SK-N-DZ (cell line): ENCODE data around the gene C4orf33.
"Not testable (repeated sequence)": the region's sequence is repeated elsewhere in the genome, so short reads cannot be mapped to it uniquely, and the experiment has no call there.

ENCODE experiments used
- DNase-seq: peaks from one replicate; pipeline ENCODE4 v3.0.0-alpha.2; 2015; ENCODE audit warnings: low spot score

The C4orf33 gene

GRCh38 chr4:129126614-129127013 lies 30.7 kb downstream of the C4orf33 start:
- DNase-seq, result not testable (repeated sequence)

GRCh38 chr4:129129143-129129542 lies 33.2 kb downstream of the C4orf33 start:
- no peak for DNase-seq

GRCh38 chr4:129131343-129131742 lies 35.4 kb downstream of the C4orf33 start:
- DNase-seq, result no peak

- DNase-seq, result no peak
These were observed 40.5 kb downstream of the C4orf33 start for GRCh38 chr4:129136433-129136832.

GRCh38 chr4:129138810-129139496 lies 43.0 kb downstream of the C4orf33 start:
- DNase-seq, result no peak

- DNase-seq, result no peak
These were observed 44.6 kb downstream of the C4orf33 start for GRCh38 chr4:129140521-129140920.

GRCh38 chr4:129143359-129143758 lies 47.4 kb downstream of the C4orf33 start:
- no peak for DNase-seq

- no peak for DNase-seq
These were observed 48.8 kb downstream of the C4orf33 start for GRCh38 chr4:129144755-129145206.

- no peak for DNase-seq
These were observed 49.3 kb downstream of the C4orf33 start for GRCh38 chr4:129145222-129145730.

- DNase-seq, result no peak
These were observed 50.7 kb downstream of the C4orf33 start for GRCh38 chr4:129146639-129147038.

- DNase-seq, result no peak
These were observed 52.9 kb downstream of the C4orf33 start for GRCh38 chr4:129148892-129149291.

GRCh38 chr4:129149906-129150305 lies 54.0 kb downstream of the C4orf33 start:
- no peak for DNase-seq

- DNase-seq, result no peak
These were observed 56.4 kb downstream of the C4orf33 start for GRCh38 chr4:129152350-129152749.

GRCh38 chr4:129153700-129154099 lies 57.7 kb downstream of the C4orf33 start:
- no peak for DNase-seq

GRCh38 chr4:129162450-129162849 lies 66.5 kb downstream of the C4orf33 start:
- no peak for DNase-seq

GRCh38 chr4:129163427-129163826 lies 67.5 kb downstream of the C4orf33 start:
- DNase-seq, result no peak

GRCh38 chr4:129164243-129164642 lies 68.3 kb downstream of the C4orf33 start:
- DNase-seq, result no peak
